HG03097 (cell line): Measurements from ENCODE around the gene OASL.

Source experiments
- ATAC-seq: cut with Tn5 transposase; IDR thresholded peaks from one replicate; pipeline ENCODE4 v1.9.1; 2021; ENCODE audit not compliant: unreplicated experiment, low FRiP score

Gene OASL

GRCh38 chr12:120994589-120995337, 44.3 kb downstream of the OASL start:
- no peak for ATAC-seq

- no peak for ATAC-seq
Measured at GRCh38 chr12:120994059-120994458, 45.0 kb downstream of the OASL start.

GRCh38 chr12:120993496-120993895, 45.5 kb downstream of the OASL start:
- no peak for ATAC-seq

- ATAC-seq: no peak
Measured at GRCh38 chr12:120992989-120993388, 46.1 kb downstream of the OASL start.

- ATAC-seq: no peak
Measured at GRCh38 chr12:120991965-120992364, 47.1 kb downstream of the OASL start.

- ATAC-seq: no peak
Measured at GRCh38 chr12:120990487-120991055, 48.5 kb downstream of the OASL start.

- ATAC-seq: no peak
Measured at GRCh38 chr12:120989687-120990086, 49.4 kb downstream of the OASL start.

- no peak for ATAC-seq
Measured at GRCh38 chr12:120988658-120989057, 50.4 kb downstream of the OASL start.

- ATAC-seq: no peak
Measured at GRCh38 chr12:120988234-120988633, 50.8 kb downstream of the OASL start.

- ATAC-seq: no peak
Measured at GRCh38 chr12:120984351-120984898, 54.6 kb downstream of the OASL start.

- ATAC-seq: no peak
Measured at GRCh38 chr12:120983759-120984158, 55.3 kb downstream of the OASL start.

GRCh38 chr12:120982659-120983058, 56.4 kb downstream of the OASL start:
- ATAC-seq: no peak

GRCh38 chr12:120981407-120981941, 57.6 kb downstream of the OASL start:
- ATAC-seq: no peak

- ATAC-seq: no peak
Measured at GRCh38 chr12:120980800-120981368, 58.2 kb downstream of the OASL start.

- ATAC-seq: no peak
Measured at GRCh38 chr12:120979862-120980696, 59.0 kb downstream of the OASL start.

GRCh38 chr12:120979220-120979861, 59.7 kb downstream of the OASL start:
- ATAC-seq: no peak

- no peak for ATAC-seq
Measured at GRCh38 chr12:120978296-120979219, 60.5 kb downstream of the OASL start, which contains the start of gene HNF1A. HNF1A (plus strand) TSS chr12:120978543; CDS start chr12:120978769, 226 bp downstream.

GRCh38 chr12:120977531-120978295, 61.3 kb downstream of the OASL start:
- no peak for ATAC-seq
